Activated T-cell treated with anti-CD3 and anti-CD28 coated beads for 48 hours (primary cell): ENCODE data around the gene GALNTL6.

Source experiments
- DNase-seq: peaks from one replicate; pipeline ENCODE4 v3.0.0-alpha.2; 2020; ENCODE audit warnings: low read depth

The GALNTL6 gene

DNA sequence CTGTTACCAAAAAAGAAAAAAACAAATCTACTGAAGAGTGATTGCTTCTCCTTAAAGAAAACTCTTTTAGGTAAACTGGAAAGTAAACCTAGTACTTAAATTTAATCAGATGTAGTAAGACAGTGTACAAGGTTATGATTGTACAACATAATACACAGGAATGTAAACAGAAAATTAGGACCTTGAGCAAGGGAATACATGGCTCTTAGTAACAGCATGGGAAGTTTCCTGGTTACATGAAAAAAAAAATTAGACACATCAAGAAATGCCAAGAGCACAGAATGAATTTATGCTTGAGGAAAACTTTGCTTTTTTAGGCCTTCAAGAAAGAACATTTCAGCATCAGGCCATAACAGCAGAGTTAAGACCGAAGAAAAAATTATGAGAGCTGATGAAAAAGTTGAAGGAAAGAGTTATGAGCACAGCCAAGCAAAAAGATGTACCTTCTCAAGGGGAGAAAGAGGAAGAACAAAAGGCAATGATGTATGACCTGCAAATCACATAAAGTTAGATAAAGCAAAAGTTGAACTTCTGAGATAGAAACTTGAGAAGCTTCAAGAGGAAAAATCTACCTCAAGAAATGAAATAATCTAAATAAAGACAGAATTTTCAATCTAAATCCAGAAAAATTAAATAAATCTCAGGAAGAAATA lies 311.6 kb downstream of the GALNTL6 start:
- no peak for DNase-seq

DNA sequence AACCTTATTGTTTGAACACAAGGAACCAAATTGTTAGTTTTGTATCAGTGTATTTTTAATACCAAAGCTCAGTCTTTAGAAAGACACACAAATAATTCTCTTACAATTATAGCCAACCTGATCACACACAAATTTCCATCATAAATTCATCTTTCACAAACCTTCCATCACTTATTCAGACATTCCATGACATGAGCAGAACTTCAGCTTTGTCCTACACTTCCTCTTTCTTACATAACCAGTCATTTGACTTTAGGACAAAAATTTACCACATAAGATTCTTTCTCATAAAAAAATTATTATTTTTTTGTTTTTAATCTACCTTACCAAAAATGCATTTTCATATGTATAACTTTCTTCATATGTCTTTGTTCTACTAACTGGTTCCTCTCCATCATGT lies 312.2 kb downstream of the GALNTL6 start:
- DNase-seq = no peak

DNA sequence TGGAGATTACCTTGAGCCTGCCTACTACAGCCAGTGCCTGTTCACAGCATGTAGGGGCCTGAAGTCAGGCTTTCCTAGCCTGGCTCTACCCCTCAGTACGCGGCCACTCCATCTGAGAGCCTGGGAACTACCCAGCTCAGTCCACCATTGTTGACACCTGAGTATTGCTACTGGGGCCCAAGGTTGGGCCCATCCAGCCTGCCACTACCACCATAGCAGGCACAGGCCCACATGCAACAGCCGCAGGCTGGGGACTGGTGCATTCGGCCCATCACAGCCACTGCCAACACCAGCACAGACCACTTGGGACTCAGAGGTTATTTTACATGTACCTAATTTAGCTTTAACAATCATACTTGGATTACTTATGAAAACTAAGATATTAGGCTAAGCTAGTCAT lies 314.0 kb downstream of the GALNTL6 start:
- no peak for DNase-seq

DNA sequence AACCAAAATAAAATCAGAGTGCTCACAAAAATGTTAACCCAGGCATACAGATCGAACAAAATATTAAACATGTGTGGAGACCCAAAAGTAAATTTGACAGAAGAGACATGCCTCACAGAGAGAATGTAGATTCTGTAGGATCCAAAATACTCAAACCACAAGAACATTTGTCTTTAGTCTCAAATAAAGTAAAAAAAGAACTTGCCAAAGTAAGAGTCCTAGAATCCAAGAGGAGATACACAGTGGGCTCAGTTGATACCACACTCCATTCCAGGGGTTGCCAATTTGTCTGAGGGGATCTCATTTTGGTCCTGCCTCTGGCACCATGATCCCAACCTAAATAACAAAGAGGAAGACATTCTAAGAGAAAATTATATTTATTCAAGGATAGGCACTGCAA lies 316.4 kb downstream of the GALNTL6 start:
- no peak for DNase-seq

DNA sequence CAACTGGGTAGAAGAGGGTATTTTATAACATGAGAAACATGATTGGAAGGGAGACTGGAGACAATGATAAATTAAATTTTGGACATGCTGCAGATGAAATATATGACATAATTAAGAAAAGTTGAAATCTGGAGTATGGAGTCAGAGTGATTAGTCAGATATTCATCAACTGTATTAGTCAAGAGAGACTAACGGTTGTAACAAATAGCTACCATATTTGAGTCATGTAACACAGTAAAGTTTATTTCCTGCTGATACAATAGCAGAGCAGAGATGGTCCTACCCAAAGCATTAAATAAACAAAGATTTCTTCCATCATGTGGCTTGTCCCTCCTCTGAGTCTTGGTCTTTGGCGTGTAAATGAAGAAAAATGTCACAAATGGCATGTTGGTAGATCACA lies 321.3 kb downstream of the GALNTL6 start:
- no peak for DNase-seq

DNA sequence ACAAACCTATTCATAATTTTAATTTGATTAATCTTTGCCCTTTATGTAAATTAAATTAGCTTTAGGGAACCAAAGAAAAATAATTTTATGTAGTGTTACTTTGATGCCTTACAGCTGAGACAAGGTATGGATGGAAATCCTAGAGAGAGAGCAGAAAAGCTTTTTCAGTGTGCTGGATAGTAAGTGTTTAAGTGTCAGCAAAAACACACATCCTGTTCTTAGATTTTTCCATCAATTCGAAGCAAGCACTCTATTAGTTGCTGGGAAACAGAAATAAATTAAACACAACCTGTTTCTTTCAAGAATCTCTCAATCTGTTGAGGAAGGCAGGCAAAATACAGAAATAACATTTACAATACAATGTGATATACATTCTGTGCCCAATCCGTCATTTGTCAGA lies 327.8 kb downstream of the GALNTL6 start:
- DNase-seq = no peak

DNA sequence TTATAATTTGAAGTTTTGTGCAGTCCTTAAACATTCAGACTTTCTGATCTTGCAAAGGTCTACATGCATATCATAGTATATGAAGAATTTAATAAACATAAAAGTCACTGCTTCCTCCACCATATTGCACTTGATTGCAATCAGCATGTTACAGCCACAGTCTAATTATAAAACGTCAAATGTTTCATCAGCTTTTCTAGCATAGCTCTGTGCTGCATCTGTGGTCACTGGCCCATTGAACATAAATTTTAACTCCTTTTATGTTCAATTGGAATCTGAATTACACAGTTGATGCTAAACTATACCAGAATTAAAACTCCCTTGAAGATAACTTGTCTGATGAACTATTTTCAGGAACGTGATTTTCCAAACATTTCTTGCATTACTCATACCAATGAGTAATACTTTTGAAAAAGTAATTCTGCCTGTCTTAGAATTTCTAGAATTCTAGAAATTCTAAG lies 329.1 kb downstream of the GALNTL6 start:
- no peak for DNase-seq

DNA sequence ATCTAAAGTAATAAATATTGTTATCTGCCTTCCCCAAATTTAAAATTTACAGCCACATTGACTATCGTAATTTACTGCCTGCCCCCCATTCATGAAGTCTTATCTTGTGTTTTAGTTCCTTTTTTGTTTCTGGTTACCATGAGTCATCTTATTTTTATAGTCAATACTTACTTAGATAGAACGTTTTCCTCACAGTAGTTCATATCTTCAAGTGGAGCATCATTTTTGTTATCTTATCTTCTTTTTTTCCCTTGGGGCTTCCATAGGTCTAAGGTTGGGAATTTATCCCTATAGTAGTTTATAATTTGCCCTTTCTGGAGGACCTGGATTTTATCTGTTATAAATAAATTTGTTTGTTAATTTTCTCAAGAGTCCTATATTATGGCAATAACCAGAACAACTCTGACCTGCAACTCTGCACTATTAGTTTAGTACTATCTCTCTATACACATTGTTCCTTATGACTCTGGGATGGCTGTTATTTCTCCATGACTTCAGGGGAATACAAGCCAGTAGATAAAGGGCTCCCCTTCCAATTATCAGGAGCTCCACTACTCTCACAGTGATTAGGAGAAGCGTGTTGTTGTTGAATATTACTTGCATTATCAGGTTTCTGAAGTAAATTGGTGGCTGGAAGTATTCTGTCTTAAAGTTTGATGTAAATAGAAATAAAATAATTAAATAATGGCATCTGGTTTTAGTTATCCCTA lies 330.6 kb downstream of the GALNTL6 start:
- DNase-seq = no peak

DNA sequence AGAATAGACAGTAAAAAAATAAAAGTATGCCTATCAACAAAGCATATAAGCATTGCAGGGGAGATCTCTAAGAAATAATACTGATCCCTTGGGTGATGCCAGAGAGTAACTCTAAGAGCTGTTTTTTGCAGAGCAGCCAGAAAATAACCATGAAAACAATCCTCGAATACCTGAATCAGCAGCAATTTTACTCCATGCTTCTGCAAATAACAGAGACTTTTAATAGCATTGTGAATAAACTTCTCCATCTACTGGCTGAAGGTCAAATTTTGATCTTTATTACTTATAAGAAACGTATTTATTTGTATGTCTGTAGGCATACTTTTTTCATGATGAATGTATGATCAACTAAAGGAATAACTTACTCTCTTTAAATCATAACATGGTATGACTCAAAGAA lies 334.5 kb downstream of the GALNTL6 start:
- DNase-seq = no peak

DNA sequence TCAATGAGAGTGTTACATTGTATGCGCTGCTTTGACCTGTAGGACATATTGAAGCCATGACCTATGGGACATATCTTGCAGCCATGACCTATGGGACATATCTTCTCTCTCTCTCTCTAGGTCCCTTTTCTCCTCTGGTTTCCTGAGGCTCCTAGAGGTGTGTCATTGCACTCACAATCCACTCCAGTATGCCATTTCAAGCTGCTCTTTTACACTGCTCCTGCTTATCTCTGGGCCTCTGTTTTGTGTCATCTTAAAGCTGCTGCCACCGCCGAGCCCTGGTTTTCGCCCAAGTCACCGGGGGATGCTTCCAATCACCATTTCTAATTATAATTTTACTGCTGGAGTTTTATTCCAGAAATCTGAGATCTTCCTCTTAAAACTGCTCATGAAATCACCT lies 336.1 kb downstream of the GALNTL6 start:
- DNase-seq = no peak

DNA sequence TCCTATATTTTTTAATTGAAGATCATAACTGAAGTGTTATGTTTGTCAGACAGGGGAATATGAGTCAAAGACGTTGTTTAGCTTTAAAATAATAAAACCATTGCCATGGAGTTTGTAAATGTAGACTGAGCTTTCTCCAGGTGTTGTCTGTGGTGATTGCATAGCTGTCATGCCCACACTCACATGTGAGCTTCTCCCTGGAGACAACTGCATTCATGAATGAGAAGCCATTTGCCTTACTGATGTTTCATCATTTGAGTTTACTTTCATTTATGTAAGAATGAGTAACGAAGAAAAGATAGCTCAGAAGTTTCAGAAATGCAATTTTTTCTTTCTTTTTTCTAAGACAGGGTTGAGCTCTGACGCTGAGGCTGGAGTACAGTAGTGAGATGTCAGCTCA lies 339.1 kb downstream of the GALNTL6 start:
- DNase-seq = no peak

DNA sequence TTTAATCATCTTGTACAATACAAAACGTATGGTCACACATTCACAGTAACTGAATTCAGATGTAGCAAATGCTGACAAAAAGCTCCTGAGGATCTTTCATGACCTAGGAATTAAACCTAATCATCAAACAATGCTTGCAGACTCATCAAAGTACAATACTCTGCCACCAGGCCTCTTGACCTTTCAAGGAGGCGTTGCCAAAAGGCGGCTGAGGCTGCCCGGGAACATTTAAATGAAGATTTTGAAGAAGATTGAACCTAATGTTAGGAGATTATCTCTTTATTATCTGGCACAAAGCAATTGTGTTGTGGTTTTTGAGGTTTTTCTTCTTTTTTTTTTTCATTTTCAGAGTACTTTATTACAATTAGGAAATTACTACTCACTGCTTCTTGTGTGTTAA lies 340.5 kb downstream of the GALNTL6 start:
- DNase-seq = no peak

DNA sequence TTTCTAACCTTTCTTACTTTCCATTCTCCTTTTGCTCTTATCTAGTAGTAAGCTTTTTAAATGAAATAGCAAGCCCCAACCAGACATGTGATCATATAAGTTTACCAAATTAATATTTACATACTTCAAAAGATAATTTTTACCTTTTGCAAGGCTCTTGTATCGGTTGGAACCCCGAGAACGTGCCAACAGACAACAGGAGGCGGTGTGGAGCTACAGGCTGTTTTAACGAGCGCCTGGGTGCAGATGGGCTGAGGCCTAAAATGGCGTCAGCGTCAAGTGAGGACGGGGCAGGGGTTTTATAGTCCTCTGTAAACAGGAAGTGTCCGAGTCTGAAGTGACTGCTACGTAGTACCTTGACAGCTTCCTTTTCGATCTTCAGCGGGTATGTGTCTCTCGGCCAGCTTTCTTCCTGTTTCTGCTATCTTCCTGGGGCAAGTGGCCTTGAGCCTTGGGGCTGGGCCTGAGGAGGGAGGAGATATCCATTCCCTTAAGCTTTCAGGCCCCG lies 342.7 kb downstream of the GALNTL6 start:
- DNase-seq = no peak

DNA sequence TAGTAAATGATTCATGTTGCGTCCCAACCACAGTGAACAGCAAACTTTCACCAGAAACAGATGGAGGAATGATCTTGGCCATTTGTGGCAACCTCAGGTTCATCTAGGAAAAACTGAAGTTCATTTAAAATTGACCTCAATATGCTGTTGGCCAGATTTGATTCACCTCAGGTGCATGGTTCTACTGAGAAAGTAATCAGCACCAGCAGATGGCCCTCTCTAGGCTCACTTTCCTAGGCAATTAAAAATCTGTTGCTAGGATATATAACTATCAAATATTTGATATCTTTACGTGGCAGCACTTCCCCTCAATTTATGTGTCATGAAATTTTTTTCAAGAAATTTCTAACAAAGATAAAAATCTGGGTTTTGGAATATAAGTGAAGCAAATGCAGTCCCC lies 344.7 kb downstream of the GALNTL6 start:
- no peak for DNase-seq

DNA sequence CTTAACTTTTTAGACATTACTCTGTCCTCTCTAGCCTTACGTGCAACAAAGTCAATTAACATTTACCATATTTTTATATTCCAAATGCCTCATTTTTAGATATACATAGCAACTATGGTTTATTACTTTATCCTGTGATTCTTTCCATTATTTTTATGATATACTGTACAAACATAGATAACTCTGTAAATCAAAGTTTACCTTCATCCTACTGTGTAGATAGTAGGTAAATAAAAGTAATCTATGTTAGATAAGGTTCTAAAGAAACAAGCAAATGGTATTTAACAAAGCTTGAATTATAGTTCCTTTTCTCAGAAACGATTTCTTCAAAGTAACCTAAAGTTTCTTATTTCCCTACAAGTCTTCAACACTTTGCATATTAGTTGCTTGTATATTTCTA lies 350.0 kb downstream of the GALNTL6 start:
- DNase-seq = no peak

DNA sequence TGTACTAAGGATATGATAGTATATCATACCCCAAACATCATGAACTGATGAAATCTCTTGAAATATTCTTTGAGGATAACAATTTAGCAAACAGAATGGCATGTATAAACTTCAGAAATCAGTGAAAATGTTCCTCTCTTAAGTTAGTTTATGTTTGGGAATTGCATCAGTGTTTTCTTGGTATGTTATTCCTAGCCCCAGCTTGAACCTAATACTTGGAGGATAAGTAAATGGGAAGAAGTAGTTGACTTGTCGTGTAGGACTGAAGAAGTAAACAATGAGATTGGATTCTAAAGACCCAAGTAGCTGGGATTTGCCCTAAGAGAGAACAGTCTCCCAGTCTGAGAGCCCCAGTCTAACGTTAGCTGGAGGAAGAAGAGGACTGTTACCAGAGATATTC lies 355.7 kb downstream of the GALNTL6 start:
- DNase-seq = no peak

DNA sequence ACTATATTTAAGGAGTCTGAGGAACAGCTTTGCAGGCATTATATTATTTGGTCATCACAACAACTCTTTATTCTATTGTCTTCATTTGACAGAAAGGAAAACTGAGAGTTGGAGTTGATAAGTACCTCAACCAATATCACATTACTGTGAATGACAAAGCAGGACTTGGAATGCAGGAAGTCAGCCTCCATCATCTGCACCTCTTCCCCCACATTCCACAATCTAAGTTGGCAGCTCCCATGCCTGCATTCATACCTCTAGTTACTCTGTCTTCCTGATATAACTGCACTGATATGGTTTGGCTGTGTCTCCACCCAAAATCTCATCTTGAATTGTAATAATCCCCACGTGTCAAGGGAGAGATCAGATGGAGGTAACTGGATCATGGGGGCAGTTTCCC lies 356.7 kb downstream of the GALNTL6 start:
- no peak for DNase-seq

DNA sequence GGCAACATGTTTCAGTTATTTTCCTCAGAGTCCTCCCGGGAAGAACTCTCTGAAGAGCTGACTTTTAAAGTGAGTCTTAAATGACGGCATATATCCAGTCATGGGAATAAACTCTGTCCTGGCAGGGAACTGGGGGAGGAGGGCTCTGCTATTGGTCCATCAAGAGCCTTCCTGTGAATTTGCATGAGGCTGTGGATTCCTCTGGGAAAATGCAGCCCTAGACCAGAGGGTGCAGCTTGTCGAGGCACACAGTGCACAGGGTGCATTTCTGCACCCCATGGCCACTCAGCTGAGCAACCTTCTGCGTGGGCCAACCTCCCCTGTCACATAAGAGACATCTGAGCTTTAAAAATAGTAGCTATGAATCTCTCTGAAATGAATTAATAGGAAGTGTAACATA lies 360.0 kb downstream of the GALNTL6 start:
- no peak for DNase-seq

DNA sequence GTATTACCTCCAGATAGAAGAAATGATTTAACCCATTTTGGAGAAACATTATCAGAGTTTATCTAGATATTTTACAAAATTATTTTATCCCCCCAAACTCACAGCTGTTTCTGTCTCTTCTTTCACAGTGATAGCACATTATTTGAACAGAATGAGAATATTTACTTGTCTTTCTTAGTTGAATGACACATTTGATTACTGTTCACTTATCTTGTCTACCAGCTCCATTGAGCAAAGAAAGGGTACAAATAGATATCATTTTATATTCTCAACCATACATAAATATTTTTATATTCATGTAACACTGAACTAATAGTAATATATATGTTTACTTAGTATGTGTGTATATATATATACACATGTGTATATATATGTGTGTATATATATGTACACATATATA lies 364.2 kb downstream of the GALNTL6 start:
- no peak for DNase-seq

DNA sequence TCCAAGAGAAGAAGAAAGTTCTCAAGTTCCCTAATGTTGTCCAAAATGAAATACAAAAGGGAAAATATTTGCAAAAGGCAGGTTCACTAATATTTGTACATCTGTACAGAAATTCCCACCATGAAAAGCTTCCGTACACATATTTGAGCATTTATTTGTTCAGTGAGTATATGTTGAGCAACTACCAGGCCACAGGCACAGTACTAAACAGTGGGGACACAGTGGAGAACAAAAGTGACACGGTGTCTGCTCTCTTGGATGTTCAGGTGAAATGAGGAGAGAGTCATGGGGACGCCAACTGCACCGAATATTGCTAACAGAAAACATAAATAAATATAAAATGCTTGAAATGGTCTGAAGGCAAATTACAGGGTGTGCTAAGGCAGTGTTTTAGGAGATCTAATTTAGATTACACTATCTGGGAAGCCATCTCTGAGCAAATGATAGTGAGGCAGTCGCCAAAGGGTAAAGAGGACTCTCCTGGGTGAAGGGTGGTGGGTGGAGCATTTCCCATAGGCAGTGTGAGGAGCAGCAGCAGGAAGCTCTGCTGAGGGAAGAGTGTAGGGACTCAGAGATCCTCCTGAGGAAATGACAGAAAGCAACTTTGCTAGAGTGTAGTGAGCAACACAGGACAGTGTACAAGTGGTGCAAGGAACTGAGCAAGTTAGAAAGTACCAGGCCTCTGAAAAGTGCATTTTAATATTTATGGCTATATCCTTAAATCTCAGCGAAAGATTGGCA lies 375.2 kb downstream of the GALNTL6 start:
- no peak for DNase-seq

DNA sequence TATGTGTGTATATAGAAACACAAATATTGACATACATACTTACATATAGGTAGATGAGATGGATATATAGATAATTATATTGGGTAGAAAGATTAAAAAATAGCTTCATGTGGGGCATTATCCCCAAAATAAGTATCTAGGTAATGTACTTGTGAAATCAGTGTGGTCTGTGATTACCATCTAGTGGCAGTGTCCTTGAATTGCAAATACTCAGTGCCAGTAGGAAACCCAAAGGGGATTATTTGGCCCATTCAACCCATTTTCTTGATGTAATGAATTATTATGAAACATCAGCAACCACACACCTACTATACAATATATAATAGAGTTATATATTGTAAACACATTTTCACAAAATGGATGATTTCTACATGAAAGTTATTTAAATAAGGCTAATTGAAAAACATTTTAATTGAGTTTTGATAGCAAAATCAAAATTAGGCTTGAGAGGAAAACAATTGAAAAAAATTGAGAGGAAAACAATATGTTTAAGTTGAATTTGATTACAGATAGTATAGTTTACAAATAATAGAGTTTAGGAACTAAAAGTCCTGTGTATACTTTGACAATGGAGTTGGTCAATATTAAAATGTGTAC lies 389.4 kb downstream of the GALNTL6 start:
- no peak for DNase-seq

DNA sequence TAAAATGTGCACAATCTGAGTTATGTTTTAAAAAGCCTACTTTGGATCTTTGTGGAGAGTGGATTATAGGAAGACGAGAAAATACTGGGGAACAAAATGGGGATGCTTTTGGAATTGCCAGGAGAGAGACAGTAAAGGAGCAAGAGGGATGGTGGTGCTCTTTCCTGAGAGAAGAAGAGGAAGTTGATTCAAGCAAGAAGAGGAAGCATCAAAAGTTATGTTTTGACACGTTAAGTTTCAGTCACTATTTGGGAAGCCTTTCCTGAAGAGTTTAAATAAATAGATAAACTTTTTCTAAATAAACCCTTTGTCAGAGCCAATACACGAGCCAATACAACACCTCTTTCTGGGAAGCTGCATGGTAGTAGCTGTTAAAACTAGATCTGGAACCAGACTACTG lies 394.1 kb downstream of the GALNTL6 start:
- no peak for DNase-seq

DNA sequence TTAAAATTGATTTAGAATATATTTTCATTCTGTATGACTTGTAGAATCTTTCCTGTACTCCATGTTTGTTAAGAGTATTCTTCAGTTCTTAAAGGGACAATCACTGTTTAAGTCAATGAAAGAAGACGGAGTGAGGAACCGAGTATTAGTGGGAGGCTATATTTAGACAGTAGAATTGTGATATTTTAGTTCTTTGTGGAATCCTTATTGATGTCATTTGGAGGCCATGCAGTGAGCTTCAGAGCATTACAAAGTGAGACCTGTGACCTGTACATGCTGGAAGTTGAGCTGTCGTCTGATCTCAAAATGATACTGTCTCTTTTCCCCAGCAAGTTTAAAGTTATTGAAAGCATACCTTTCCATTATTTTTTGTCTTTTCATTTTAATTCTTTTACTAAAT lies 394.7 kb downstream of the GALNTL6 start:
- DNase-seq = no peak
